ENCODE measurements around the gene STK26. TPM values are rescaled to one million over a fixed set of nuclear protein-coding genes. Genes with fewer than 3 reads are reported as not detected.

The STK26 gene
- total and polyA plus RNA-seq, 2 donors (not counting 1 experiment from before 2014, with no cell fraction given), result 12.4 to 32.1 TPM

DNA sequence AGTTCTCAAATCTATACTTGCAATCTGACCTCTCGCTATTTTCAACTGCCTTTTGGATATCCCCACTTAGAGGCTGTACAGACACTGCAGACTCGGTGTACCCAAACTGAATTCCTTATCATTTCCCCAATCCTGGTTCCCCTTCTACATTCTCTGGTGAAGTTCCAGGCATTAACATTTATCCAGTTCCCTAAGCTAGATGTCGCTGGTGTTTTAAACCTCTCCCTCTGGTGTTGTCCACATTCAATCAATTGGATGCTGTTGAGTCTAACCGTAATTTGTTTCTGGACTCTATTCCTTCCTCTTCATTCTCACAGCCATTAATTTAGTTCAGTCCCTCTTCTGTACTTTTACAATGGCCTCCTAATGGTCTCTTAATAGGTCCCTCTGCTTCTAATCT, 7.2 kb upstream of the STK26 start:
- intact Hi-C loops (cut with micrococcal nuclease), result no loop called here
- no peak overlapping the region for H3K4me3 Mint-ChIP-seq
- H3K27ac Mint-ChIP-seq, result no peak overlapping the region
- Histone ChIP-seq H3K27ac (ENCODE audit: low read length in 2 of 2) (no peak overlapping the region), H3K4me2 (replicated peaks; ENCODE audit: low read depth, low read length, poor library complexity, severe bottlenecking) (no peak overlapping the region), H3K79me2 (ENCODE audit: control insufficient read depth, insufficient read depth, low read length) (no peaks in the 10 kb centered on the region), H3K9me3 (ENCODE audit: control extremely low read depth in 1 of 3, control insufficient read depth in 2 of 3, insufficient read depth in 1 of 3, low read length in 2 of 3) (no peaks in the 10 kb centered on the region), H3K36me3 (replicated peaks in 1 of 2; ENCODE audit: control extremely low read depth in 1 of 2, control insufficient read depth in 1 of 2, extremely low read depth in 1 of 2, insufficient read depth in 2 of 2, low read length in 1 of 2) (no peaks in the 10 kb centered on the region), H3K9ac (ENCODE audit: low read length) (no peak overlapping the region), H4K20me1 (ENCODE audit: control insufficient read depth, insufficient read depth, low read length, poor library complexity, severe bottlenecking) (no peaks in the 10 kb centered on the region), H3K4me1 (ENCODE audit: control insufficient read depth in 2 of 2, insufficient read depth in 2 of 2, low read length in 2 of 2) (peaks cover 9 to 10% of the 10 kb centered on the region in 2 donors), H3K4me3 (ENCODE audit: control extremely low read depth in 1 of 5, extremely low read depth in 1 of 5, insufficient read depth in 1 of 5, low read depth in 2 of 5, low read length in 4 of 5) (no peak overlapping the region), H3K27me3 (replicated peaks in 1 of 4; ENCODE audit: control extremely low read depth in 1 of 4, control insufficient read depth in 3 of 4, insufficient read depth in 4 of 4, low read length in 3 of 4) (no peaks in the 10 kb centered on the region), H2AFZ (ENCODE audit: insufficient read depth, low read depth, low read length, poor library complexity, severe bottlenecking) (no peak overlapping the region)
- ATAC-seq (ENCODE audit: low read depth) (no peak), DNase-seq (no peak)
- H3K4me1 Mint-ChIP-seq, result peaks cover 17% of the 10 kb centered on the region
- CTCF ChIA-PET, result interaction anchor here (2.0 kb wide), 1 partner anchor 9 kb away, joined by 5 read pairs; no protein-coding TSS in a partner anchor
- POLR2A ChIA-PET, result no interaction called here
- no peaks in the 10 kb centered on the region for H3K9me3 Mint-ChIP-seq (ENCODE audit: insufficient read depth)
- no peak for TF ChIP-seq EZH2 (IDR thresholded peaks at IDR 0.05; ENCODE audit: borderline replicate concordance, insufficient read depth, low read depth, low read length, poor library complexity, severe bottlenecking)
- TF ChIP-seq, protein P1, sequence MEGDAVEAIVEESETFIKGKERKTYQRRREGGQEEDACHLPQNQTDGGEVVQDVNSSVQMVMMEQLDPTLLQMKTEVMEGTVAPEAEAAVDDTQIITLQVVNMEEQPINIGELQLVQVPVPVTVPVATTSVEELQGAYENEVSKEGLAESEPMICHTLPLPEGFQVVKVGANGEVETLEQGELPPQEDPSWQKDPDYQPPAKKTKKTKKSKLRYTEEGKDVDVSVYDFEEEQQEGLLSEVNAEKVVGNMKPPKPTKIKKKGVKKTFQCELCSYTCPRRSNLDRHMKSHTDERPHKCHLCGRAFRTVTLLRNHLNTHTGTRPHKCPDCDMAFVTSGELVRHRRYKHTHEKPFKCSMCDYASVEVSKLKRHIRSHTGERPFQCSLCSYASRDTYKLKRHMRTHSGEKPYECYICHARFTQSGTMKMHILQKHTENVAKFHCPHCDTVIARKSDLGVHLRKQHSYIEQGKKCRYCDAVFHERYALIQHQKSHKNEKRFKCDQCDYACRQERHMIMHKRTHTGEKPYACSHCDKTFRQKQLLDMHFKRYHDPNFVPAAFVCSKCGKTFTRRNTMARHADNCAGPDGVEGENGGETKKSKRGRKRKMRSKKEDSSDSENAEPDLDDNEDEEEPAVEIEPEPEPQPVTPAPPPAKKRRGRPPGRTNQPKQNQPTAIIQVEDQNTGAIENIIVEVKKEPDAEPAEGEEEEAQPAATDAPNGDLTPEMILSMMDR (IDR thresholded peaks at IDR 0.05), result no peak
- no peaks in the 10 kb centered on the region for H3K27me3 Mint-ChIP-seq
- 78% methylated on average over 1 of the region's 4 CpGs for WGBS (ENCODE audit: insufficient coverage)

DNA sequence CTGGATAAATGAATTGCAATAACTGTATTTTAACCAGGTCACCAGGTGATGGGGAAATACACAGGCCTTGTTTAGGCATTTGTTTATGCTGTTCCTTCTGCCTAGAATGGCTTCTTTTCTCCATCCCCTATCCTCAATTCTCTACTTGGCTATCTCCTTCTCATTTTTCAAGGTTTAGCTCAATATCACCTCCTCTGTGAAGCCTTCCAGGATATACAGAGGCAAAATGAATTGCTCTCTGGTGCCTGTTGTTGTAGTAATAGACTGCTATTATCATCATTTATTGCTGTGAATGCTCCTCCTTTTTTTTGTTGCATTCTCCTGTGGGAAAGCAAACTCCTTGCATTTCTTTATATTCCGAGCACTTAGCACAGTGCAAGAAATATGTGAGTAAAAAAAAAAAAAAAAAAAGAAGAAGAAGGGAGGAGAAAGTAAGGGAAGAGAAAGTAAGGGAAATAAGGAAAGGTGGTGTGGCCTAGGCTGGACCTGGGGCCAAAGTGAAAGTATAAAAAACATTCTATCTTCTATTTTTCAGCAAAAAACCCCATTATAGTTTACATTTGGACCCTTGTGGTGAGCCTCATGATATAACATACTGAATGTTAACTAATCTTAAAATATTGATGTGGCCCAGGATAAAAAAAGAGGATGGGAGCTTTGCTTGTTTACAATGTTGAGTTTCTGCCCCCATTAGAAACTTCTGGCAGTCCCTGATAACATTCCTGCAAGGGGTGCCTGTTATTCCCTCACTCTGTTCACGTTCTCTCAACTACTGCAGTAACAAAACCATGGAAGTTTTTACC, 6.3 kb upstream of the STK26 start:
- no peaks in the 10 kb centered on the region for H3K9me3 Mint-ChIP-seq (ENCODE audit: insufficient read depth)
- no peak for DNase-seq

More for the DNA sequence above, 6.3 kb upstream of the STK26 start:
- Histone ChIP-seq H3K9me3 (ENCODE audit: control extremely low read depth in 1 of 3, control insufficient read depth in 2 of 3, insufficient read depth in 1 of 3, low read length in 2 of 3) (no peaks in the 10 kb centered on the region), H3K27me3 (replicated peaks in 1 of 4; ENCODE audit: control extremely low read depth in 1 of 4, control insufficient read depth in 3 of 4, insufficient read depth in 4 of 4, low read length in 3 of 4) (no peaks in the 10 kb centered on the region), H3K4me1 (ENCODE audit: control insufficient read depth in 2 of 2, insufficient read depth in 2 of 2, low read length in 2 of 2) (peaks cover 9 to 10% of the 10 kb centered on the region in 2 donors), H3K36me3 (replicated peaks in 1 of 2; ENCODE audit: control extremely low read depth in 1 of 2, control insufficient read depth in 1 of 2, extremely low read depth in 1 of 2, insufficient read depth in 2 of 2, low read length in 1 of 2) (no peaks in the 10 kb centered on the region), H3K4me2 (replicated peaks; ENCODE audit: low read depth, low read length, poor library complexity, severe bottlenecking) (peak overlapping the region; percentile 2), H3K27ac (ENCODE audit: low read length in 2 of 2) (peak overlapping the region in 1 of 2 donors; percentile 6), H3K4me3 (ENCODE audit: control extremely low read depth in 1 of 5, extremely low read depth in 1 of 5, insufficient read depth in 1 of 5, low read depth in 2 of 5, low read length in 4 of 5) (no peak overlapping the region), H4K20me1 (ENCODE audit: control insufficient read depth, insufficient read depth, low read length, poor library complexity, severe bottlenecking) (no peaks in the 10 kb centered on the region), H3K9ac (ENCODE audit: low read length) (no peak overlapping the region), H3K79me2 (ENCODE audit: control insufficient read depth, insufficient read depth, low read length) (no peaks in the 10 kb centered on the region), H2AFZ (ENCODE audit: insufficient read depth, low read depth, low read length, poor library complexity, severe bottlenecking) (peak overlapping the region; percentile 29)
- ChIA-PET POLR2A (no interaction called here), CTCF (interaction anchor here (2.0 kb wide), 1 partner anchor 10 kb away, joined by 5 read pairs; no protein-coding TSS in a partner anchor)
- Mint-ChIP-seq H3K4me1 (peaks cover 24% of the 10 kb centered on the region), H3K27ac (peak overlapping the region; percentile 59), H3K4me3 (no peak overlapping the region), H3K27me3 (no peaks in the 10 kb centered on the region)
- TF ChIP-seq, protein P1 (IDR thresholded peaks at IDR 0.05), result no peak
- TF ChIP-seq EZH2 (IDR thresholded peaks at IDR 0.05; ENCODE audit: borderline replicate concordance, insufficient read depth, low read depth, low read length, poor library complexity, severe bottlenecking), result no peak
- no CpG with 5 or more reads among the region's 2 CpGs for WGBS (ENCODE audit: insufficient coverage)
- intact Hi-C loops (cut with micrococcal nuclease), result no loop called here
- no peak for ATAC-seq (ENCODE audit: low read depth)
